ENCODE measurements around the gene UAP1L1.
"Not testable (repeated sequence)": the region's sequence is repeated elsewhere in the genome, so short reads cannot be mapped to it uniquely, and the experiment has no call there.

UAP1L1 gene

GRCh38 chr9:137077010-137077747, at the start of gene UAP1L1:
Gene UAP1L1 (plus strand): TSS chr9:137077517. CDS start chr9:137077533, 16 bp downstream.
- DNase-seq, result peak; percentile 81

- peak; percentile 74 for DNase-seq
These were observed 48.9 kb upstream of the UAP1L1 start for GRCh38 chr9:137028263-137029057.

GRCh38 chr9:137029058-137029936, 48.0 kb upstream of the UAP1L1 start:
- peak; percentile 80 for DNase-seq

GRCh38 chr9:137030006-137030405, 47.3 kb upstream of the UAP1L1 start:
- DNase-seq, result no peak

GRCh38 chr9:137030538-137031527, 46.5 kb upstream of the UAP1L1 start:
- no peak for DNase-seq

- DNase-seq, result no peak
These were observed 45.2 kb upstream of the UAP1L1 start, which contains the start of gene FUT7 for GRCh38 chr9:137031904-137032640. Gene FUT7 (minus strand): TSS chr9:137032088. CDS start chr9:137031991, 97 bp downstream.

GRCh38 chr9:137032858-137033257, 44.5 kb upstream of the UAP1L1 start:
- DNase-seq, result no peak

- not testable (repeated sequence) for DNase-seq
These were observed 43.8 kb upstream of the UAP1L1 start for GRCh38 chr9:137033481-137033880.

- DNase-seq, result no peak
These were observed 43.1 kb upstream of the UAP1L1 start for GRCh38 chr9:137034039-137034708.

GRCh38 chr9:137034709-137035506, 42.4 kb upstream of the UAP1L1 start:
- peak; percentile 85 for DNase-seq

- no peak for DNase-seq
These were observed 41.8 kb upstream of the UAP1L1 start for GRCh38 chr9:137035507-137035834.

GRCh38 chr9:137035937-137036336, 41.4 kb upstream of the UAP1L1 start:
- DNase-seq, result no peak

GRCh38 chr9:137037035-137037434, 40.3 kb upstream of the UAP1L1 start:
- DNase-seq, result no peak

GRCh38 chr9:137037483-137037882, 39.8 kb upstream of the UAP1L1 start:
- no peak for DNase-seq

GRCh38 chr9:137038916-137039315, 38.4 kb upstream of the UAP1L1 start:
- DNase-seq, result no peak

GRCh38 chr9:137039611-137040366, 37.5 kb upstream of the UAP1L1 start:
- DNase-seq, result no peak

GRCh38 chr9:137040568-137040967, 36.7 kb upstream of the UAP1L1 start:
- DNase-seq, result no peak

- no peak for DNase-seq
These were observed 36.2 kb upstream of the UAP1L1 start for GRCh38 chr9:137041124-137041523.
